Astrocyte (in vitro differentiated cells and primary cell): ENCODE data around the gene ABCD4.

Experiments used
- CTCF ChIP-seq: IDR thresholded peaks from 2 replicates; pipeline ENCODE4 v1.5.1; 2011; ENCODE audit warnings: low read depth, mild to moderate bottlenecking, inconsistent platforms, low read length, moderate library complexity; ENCODE audit not compliant: insufficient read depth
- EZH2 ChIP-seq: IDR thresholded peaks from 2 replicates; pipeline ENCODE4 v1.6.1; 2012; ENCODE audit warnings: mild to moderate bottlenecking, low read length, inconsistent platforms; ENCODE audit not compliant: insufficient read depth

DNA sequence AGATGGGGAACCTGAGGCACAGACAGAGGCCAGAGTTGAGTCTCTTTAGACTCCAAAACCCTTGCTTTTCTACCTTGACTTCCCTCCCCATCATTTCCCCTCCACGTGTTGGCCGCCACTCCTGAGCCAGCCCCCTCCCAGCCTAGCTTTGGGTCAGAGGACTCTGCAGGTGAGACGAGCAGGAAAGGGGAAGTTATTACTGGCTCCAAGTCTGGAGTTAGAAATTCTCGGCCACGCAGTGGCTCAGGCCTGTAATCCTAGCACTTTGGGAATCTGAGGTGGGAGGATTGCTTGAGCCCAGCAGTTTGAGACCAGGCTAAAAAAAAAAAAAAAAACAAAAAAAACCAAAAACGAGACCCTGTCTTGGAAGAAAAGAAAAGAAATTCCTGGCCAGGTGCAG, 54.7 kb downstream of the ABCD4 start:
- TF ChIP-seq CTCF (no peak), EZH2 (no peak)
